Daoy (cell line): ENCODE measurements around the gene KLF13. TPM values are rescaled to one million over a fixed set of nuclear protein-coding genes. Genes with fewer than 3 reads are reported as not detected.

Experiments used
- DNase-seq: peaks from one replicate; pipeline ENCODE4 v3.0.0-alpha.2; 2015; ENCODE audit warnings: low read depth
- total RNA-seq: library from RNA; depleted of rRNA; stranded (reverse); fragments of >200 nt; shearing (Covaris generic); gene quantifications from 2 replicates; pipeline ENCODE4 v1.2.3, GENCODE V29; 2014; rRNA removed

Gene KLF13
- total RNA-seq, 1 experiment from 2014 or later = 21.4 TPM

DNA sequence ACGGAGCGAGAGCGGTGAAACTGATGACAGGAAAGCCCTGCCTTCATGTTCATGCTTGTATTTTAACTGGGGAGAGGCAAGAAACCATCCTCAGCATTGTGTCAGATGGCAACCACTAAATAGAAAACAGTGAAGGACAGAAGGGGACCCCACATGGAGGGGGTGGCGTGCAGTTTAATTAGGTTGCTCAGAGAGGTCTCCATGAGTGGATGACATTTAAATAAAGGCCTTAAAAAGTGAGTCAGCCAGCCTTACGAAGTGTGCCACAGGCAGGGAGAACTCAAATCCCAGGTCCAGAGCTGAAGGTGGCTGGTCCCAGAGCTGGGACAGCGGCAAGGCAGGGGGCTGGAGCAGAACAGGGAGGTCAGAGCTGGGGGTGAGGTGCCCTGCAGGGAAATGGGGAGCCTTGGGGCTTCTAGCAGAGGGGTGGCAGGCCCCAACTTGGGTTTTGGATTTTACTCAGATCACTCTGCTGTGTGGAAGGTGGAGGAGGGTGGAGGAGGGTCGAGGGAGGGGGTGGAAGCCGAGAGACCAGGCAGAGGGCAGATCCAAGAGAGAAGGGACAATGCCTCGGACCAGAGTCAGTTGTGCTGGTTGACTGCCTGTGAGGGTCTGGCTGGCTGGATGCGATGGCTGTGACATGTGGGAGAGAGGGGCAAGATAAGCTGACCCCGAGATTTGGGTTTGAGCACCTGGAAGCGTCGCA, 73.7 kb downstream of the KLF13 start:
- DNase-seq = peak; percentile 21

DNA sequence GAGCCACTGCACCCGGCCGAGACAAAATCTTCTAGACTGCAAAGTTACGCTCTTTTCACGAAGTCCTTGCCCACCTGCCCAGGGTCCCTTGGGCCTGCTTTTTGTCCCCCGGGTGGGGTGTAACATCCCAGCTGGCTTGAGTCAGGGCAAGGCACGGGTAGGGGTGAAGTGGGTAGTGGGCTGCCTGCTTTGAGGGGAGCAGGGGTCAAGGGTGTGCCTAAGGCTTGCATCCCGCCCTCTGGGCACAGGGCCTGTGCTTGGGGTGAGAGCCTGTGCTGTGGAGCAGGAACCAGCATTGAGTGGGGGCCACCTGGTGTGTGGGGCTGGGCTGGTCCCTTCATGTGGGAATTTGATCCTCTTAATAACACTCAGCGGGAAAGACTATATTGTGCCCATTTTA, 74.6 kb downstream of the KLF13 start:
- no peak for DNase-seq

DNA sequence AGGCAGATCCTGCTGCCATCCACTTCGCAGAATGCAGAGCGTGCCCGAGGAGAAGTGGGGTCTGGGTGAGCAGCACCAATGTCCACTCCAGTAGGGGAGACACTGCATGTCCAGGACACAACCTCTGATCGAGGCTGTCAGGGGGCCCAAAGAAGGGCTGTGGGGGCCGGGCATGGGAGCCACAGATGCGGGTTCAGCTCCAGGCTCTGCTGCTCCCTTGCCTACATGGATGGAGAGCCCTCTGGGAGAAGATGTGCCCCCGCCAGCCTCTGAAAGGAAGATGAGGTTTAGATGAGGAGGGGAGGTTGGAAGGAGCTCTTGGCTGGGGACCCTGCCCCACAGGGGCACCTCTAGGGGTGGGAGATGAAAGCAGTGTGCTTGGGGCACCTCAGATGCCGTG, 75.4 kb downstream of the KLF13 start:
- no peak for DNase-seq

DNA sequence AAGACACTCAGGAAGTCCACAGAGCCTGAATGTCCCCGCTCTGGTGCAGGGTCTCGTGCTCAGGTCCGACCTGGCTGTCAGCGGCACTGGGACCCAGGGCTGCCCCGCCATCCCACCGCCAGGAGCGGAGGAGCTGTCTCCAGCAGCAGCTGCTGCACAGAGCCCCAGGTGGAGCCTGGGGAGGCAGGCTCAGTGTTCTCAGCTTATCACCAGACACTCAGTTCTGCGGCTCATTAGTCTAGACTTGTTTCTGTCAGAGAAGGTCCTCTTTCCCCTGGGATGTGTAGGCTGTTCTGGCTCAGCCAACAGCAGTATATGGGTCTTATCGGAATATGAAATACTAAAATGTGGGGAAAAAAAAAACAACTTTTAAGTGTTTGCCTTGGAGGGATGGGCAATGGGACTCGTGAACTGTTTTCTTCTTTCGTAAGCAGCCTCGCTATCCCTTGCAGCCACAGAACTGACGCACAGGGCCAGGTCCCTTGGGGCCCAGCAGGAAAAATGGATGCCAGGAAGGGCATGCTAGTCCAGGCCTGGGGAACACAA, 75.9 kb downstream of the KLF13 start:
- DNase-seq = no peak

DNA sequence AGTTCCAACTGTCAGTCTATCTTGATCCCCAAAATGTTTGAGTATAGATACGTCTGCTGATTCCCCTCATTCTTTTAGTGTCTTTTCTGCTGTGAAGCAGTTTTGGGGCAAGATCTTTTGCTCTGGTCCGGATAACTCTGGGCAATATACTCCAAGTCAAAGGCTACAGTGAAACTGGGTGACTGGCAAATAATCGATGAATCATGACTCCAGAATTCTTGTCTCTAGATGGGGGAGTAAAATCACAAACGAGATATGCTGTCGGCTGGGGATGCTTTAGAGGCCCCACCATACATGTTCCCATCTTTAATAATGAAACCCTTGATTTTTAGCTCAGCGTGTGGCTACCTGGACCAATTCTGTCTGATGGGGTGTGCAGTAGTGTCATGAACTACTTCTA, 76.5 kb downstream of the KLF13 start:
- DNase-seq = no peak

DNA sequence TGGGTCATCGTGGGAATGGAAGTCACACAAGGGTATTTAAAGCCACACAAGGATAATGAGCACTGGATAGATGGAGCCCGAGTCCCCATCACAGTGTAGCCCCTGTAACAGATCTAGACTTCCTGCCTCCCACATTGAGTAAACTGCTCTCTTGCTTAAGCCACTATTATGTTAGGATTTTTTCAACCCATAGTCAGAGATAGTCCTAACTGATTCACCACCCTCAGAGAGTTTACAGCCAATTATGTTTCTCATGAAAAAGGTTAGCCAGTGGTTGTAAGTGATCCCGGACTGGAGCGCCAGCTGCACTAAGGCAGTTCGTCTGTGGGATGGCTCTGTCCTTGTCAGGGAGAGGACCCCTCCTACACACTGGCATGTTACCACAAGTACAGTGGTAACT, 77.0 kb downstream of the KLF13 start:
- no peak for DNase-seq

DNA sequence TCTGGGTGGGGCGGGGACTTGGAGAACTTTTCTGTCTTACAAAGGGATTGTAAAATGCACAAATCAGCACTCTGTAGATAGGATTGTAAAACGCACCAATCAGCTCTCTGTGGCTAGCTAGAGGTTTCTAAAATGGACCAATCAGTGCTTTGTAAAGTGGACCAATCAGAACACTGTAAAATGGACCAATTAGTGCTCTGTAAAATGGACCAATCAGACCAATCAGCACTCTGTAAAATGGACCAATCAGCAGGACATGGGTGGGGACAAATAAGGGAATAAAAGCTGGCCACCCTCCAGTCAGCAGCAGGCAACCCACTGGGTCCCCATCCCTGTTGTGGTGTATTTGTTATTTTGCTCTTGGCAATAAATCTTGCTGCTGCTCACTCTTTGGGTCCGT, 77.7 kb downstream of the KLF13 start:
- no peak for DNase-seq

DNA sequence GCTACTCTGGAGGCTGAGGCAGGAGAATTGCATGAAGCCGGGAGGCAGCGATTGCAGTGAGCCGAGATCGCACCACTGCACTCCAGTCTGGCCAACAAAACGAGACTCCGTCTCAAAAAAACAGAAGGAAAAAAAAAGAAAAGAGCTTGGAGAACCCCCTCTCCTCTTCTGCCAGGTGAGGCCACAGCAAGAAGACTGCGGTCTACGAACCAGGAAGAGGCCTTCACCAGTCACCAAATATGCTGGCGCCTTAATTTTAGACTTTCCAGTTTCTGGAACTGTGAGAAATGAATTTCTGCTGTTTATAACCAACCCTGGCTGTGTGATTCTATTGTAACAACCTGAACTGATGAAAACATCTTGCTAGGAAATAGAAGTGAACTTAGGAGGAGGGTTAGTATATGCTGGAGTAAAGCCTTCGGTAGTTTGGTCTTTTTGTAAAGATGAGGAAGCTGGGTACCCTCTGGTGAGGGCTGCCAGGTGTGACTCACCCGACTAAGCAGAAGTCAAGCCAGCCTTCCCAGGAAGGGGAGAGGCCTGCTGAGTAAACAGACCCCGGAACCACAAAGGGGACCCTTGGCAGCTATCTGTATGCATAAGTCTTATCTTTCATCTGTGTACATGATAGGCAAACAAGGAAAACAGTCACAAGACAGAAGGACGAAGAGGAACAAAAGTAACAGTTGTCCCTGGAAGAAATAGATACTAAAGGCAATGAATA, 78.7 kb downstream of the KLF13 start:
- DNase-seq = peak; percentile 39

DNA sequence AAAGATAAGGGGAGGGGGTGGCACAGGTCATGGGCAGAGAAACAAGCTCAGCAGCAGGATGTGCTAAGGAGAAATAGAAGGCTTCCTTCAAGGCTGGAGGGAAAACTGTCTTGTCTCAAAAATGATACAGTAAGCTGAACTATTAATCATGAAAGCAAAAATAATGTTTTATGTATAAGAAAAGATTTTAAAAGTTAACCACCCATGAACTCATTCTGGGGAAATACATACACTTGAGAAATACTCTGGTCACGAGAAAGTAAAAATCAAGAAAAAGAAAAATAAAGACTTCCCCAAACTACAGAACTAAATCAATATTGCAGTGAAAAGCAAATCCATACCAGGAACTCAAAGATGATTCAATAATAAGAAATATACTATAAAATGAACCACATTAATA, 80.7 kb downstream of the KLF13 start:
- no peak for DNase-seq

DNA sequence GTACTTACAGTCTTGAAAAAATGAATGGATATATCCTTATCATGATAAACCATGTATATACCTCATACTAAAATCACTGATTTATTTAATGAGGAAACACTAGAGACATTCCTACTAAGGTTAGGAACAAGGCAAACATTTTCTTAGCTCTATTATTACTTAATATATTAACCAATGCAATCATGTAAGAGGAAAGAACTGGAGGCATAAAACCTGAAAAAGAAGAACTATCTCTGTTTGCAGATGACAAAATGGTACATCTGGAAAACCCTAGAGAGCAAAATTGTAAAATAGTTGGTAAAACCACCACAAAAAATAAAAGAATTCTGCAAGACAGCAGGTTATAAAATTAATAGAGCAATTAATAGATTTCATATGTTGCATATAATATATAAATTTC, 81.2 kb downstream of the KLF13 start:
- DNase-seq = no peak

DNA sequence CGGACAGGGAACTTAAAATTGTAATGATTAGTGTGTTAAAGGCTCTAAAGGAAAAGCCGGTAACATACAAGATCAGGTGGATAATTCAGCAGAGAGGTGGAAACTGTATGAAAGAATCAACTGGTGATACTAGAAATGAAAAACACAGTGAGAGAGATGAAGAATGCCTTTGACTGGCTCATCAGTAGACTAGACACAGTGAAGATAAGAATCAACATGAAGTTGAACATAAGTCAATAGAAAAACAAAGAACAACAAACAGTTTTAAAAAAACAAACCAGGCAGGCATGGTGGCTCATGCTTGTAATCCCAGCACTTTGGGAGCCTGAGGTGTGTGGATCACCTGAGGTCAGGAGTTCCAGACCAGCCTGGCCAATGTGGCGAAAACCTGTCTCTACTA, 82.1 kb downstream of the KLF13 start:
- DNase-seq = no peak

DNA sequence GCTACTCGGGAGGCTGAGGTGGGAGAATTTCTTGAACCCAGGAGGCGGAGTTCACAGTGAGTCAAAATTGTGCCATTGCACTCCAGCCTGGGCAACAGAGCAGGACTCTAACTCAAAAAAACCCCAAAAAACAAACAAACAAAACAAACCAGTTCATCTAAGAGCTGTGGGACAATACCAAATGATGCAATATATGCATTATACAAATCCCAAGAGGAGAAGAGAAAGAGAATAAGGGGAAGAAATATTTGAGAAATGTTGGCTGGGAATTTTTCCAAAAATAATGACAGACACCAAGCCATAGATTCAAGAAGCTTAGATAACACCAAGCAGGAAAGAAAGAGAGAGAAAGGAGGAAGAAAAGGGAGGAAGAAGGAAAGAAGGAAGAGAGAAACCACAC, 82.5 kb downstream of the KLF13 start:
- DNase-seq = no peak

DNA sequence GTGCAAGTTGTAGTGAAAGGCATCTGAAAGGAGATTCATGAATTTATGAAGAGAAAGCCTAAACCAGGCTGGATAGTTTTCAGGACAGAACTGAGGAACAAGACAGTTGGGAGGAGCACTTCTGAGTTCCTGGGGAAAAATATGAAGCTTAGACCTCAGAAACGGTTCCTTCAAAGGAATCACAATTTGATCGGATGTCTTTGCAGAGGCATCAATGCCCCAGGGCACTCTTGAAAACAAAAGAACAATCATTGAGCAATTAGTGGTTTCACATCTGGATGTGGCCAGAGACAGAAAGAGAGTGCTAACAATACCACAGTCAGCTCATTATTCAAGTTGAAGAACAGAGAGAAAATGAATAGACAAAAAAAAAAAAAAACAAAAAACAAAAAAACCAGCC, 86.2 kb downstream of the KLF13 start:
- DNase-seq = no peak

DNA sequence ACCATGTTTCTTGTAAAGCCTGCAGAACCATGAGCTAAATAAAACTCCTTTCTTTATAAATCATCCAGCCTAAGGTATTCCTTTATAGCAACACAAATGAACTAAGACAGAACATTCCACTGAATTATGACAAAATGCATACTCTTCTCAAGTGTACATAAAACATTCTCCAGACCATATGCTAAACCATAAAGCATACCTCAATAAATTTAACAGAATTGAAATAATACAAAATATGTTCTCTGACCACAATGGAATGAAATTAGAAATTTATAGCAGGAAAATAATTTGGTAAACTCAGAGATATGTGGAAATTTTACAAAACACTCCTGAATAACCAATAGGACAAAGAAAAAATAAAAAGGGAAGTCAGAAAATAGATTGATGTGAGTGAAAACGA, 88.6 kb downstream of the KLF13 start:
- no peak for DNase-seq

DNA sequence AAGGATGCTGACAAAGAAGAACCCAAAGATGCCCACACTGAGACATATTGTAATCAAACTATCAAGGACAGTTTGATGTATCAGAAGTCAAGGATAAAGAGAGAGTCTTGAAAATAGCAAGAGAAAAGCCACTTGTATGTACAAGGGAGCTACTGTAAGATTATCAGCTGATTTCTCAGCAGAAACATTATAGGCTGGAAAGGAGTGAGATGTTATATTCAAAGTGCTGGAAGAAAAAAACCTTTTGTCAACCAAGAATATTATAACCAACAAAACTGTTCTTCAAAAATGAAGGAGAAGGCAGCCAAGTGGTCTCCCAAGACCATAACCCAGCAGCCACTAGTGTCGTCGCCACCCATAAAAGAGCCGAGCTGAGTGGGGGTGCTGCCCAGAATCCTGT, 93.2 kb downstream of the KLF13 start:
- DNase-seq = no peak

DNA sequence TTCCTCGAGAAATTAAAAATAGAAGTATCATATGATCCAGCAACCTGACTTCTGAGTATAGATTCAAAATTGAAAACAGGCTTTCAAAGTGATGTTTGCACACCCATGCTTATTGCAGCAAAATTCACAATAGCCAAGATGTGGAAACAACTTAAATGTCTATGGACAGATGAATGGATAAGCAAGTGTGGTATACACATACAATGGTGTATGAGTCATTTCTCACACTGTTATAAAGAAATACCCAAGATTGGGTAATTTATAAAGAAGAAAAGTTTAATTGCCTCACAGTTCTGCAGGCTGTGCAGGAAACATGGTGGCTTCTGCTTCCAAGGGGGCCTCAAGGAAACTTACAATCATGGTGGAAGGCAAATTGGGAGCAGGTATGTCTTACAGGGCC, 100.8 kb downstream of the KLF13 start:
- no peak for DNase-seq

Other genes with a start within 250 kb of the KLF13 start
- gene TRPM1, start 225.1 kb upstream of the KLF13 start, total RNA-seq = not detected in 2 replicates